Measurements from ENCODE around the gene ASTN2.

ASTN2 gene

DNA sequence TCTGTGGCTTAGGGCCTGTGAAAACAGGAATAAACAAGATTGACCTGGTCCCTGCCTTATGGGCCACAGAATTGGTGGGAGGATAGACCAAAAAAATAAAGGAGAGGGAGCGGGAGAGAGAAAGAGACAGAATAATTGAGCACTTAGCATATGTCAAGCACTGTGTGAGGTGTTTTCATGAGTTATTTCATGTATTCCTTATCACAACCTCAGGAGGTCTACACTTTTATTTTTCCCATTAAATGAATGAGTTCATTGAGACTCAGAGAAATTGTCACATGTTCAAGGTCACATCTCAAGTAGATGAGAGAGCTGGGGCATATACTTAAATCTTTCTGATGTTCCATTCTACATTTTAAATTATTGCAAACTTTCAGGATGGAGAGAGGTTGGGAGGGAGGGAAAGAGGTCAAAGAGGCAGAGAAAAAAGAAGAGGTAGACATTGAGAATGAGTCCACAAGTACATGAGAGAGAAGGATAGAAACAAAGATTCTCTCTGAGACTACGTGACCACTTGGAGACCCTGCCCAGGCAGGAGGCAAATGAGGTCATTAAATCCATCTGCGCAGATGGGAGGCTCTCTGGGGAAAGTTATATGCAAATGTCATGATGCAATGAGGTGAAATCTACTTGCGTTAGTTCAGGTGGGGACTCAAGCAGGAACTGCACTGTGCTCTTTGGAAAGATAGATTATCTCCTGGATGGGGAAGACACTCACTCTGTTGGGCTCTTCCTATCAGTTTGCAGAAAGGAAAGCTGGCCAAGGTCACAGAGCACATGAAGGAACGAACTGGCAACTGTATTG lies 1019.8 kb downstream of the ASTN2 start:
- Histone ChIP-seq H3K4me3 (ENCODE audit: low read length) (no peak overlapping the region), H3K9me3 (ENCODE audit: insufficient read depth, low read depth, low read length) (no peaks in the 10 kb centered on the region), H3K27ac (ENCODE audit: low read depth, low read length) (no peak overlapping the region), H3K9ac (ENCODE audit: low read depth, low read length) (no peak overlapping the region), H3K36me3 (ENCODE audit: insufficient read depth, low read length) (peaks cover 8% of the 10 kb centered on the region; the same call in 1 of the 2 replicates), H3K27me3 (ENCODE audit: insufficient read depth, low read length) (no peaks in the 10 kb centered on the region), H3K4me1 (ENCODE audit: insufficient read depth, low read length) (no peaks in the 10 kb centered on the region)
- WGBS = 88% methylated on average over 5 of the region's 5 CpGs

DNA sequence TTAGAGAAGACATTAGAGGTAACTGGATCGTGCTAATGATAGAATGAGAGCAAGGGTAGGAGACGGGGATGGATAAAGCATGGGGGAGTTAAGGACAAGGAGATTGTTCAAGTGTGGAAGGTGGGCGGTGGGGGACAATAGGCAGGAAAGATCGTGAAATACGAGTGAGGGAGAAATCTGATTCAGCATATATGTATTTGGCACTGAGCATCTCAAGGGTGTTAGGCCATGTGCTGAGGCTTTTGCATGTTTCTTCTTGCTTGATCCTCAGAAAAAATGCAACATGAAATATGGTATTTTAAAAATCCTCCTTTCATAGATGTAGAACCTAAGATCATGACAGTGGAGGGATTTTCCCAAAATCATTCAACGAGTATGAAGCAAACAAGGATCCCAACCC lies 1020.8 kb downstream of the ASTN2 start:
- Histone ChIP-seq H3K9me3 (ENCODE audit: insufficient read depth, low read depth, low read length) (no peaks in the 10 kb centered on the region), H3K4me1 (ENCODE audit: insufficient read depth, low read length) (no peaks in the 10 kb centered on the region), H3K9ac (ENCODE audit: low read depth, low read length) (no peak overlapping the region), H3K36me3 (ENCODE audit: insufficient read depth, low read length) (peaks cover 8% of the 10 kb centered on the region; the same call in 1 of the 2 replicates), H3K27ac (ENCODE audit: low read depth, low read length) (no peak overlapping the region), H3K4me3 (ENCODE audit: low read length) (no peak overlapping the region), H3K27me3 (ENCODE audit: insufficient read depth, low read length) (no peaks in the 10 kb centered on the region)
- 96% methylated on average over 6 of the region's 6 CpGs for WGBS

DNA sequence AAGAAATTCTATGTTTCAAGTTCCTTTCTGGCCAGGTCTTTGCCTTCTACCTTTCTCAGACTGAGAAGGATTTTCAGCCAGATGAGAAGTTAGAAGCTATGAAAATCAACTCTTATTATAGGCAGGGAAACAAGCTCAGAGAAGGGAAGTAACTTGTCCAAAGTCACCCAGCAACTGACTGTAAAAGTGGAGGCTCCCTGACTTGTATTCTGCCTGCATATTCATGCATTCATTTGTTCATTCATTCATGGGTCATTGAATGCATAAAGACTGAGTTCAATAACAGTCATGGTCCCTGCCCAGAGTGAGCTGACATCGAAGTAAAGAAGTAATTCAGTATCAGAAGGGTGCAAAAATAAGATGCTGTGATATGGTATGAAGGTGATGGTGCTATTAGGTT lies 1021.7 kb downstream of the ASTN2 start:
- Histone ChIP-seq H3K4me3 (ENCODE audit: low read length) (no peak overlapping the region), H3K4me1 (ENCODE audit: insufficient read depth, low read length) (no peaks in the 10 kb centered on the region), H3K27me3 (ENCODE audit: insufficient read depth, low read length) (no peaks in the 10 kb centered on the region), H3K9ac (ENCODE audit: low read depth, low read length) (no peak overlapping the region), H3K9me3 (ENCODE audit: insufficient read depth, low read depth, low read length) (no peaks in the 10 kb centered on the region), H3K27ac (ENCODE audit: low read depth, low read length) (no peak overlapping the region), H3K36me3 (ENCODE audit: insufficient read depth, low read length) (peaks cover 8% of the 10 kb centered on the region; the same call in 1 of the 2 replicates)
- 92% methylated on average over 1 of the region's 1 CpG for WGBS

DNA sequence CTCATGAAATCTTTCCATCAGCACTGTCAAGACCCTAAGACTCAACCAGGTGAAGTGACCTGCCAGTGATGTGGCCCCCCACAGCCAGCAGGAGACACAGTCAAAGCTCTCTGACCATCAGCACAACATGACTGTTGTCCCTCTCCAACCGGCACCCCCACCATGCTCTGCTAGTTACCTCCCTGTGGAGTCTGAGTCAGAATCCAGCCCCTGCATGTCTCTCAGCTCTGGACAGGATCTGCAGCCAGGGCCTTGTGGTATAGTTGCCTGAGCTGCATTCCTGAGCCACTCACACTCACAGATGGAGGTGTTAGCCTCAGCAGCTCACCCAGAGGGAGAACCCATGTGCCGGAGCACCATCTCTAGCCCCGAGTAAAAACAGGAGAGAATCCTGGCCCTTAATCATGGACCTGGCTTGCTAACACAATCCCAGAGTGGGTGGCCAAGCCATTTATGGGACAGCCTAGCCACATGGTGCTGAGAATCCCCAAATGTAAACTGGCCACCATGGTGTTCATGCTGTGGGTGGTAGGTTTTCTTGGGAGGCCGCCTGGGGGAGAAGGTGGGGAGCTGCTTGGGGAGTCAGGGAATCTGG lies 1023.5 kb downstream of the ASTN2 start:
- Histone ChIP-seq H3K27me3 (ENCODE audit: insufficient read depth, low read length) (no peaks in the 10 kb centered on the region), H3K36me3 (ENCODE audit: insufficient read depth, low read length) (no peaks in the 10 kb centered on the region; the same call in 1 of the 2 replicates), H3K27ac (ENCODE audit: low read depth, low read length) (no peak overlapping the region), H3K9me3 (ENCODE audit: insufficient read depth, low read depth, low read length) (no peaks in the 10 kb centered on the region), H3K4me3 (ENCODE audit: low read length) (no peak overlapping the region), H3K9ac (ENCODE audit: low read depth, low read length) (no peak overlapping the region), H3K4me1 (ENCODE audit: insufficient read depth, low read length) (no peaks in the 10 kb centered on the region)
- WGBS = 88% methylated on average over 4 of the region's 4 CpGs

DNA sequence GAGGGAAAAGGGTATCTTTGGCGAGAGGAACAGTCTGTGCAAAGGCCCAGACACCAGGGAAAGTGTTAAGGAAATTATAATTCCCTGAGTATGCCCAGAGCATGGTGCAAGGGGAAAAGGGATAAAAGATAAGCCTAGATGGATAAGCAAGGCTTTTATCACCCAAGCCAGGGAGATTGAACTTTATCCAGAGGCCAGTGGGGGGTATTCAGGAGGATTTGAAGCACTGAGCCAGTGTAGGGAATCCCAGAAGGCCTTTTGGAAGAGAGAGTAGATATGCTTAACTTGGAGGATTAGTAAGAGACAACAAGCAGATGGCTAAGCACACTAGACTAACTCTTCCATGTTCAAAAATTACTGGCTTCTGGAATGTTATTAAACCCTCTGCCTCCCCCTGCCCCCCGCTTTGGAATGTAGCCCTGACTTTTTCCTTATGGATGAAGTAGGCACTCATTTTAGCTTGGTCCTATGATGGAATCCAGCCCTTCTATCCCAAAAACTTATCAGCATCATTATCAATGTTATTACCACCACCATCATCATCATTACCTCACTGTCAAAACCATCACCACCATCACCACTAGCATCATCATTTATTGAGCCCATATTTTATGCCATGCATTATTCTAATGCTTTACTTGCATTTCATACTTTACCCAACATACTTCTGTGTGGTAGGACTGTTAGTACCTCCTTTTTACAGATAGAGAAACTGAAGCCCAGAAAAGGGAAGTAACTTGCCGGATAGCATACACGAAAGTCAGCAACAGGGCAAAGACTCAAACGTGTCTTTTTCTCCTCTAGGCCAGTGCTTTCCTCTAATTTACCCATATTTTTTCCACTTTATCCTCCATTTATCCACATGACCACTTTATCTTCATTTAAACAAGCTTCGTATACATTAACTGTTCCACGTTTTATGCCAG lies 1024.3 kb downstream of the ASTN2 start:
- H3K36me3 ChIP-seq (ENCODE audit: insufficient read depth, low read length) = no peaks in the 10 kb centered on the region; the same call in 1 of the 2 replicates
- no peak overlapping the region for H3K4me3 ChIP-seq (ENCODE audit: low read length)
- H3K27ac ChIP-seq (ENCODE audit: low read depth, low read length) = no peak overlapping the region
- H3K4me1 ChIP-seq (ENCODE audit: insufficient read depth, low read length) = no peaks in the 10 kb centered on the region
- H3K9ac ChIP-seq (ENCODE audit: low read depth, low read length) = no peak overlapping the region
- no peaks in the 10 kb centered on the region for H3K9me3 ChIP-seq (ENCODE audit: insufficient read depth, low read depth, low read length)
- H3K27me3 ChIP-seq (ENCODE audit: insufficient read depth, low read length) = no peaks in the 10 kb centered on the region
- 92% methylated on average over 7 of the region's 7 CpGs for WGBS

DNA sequence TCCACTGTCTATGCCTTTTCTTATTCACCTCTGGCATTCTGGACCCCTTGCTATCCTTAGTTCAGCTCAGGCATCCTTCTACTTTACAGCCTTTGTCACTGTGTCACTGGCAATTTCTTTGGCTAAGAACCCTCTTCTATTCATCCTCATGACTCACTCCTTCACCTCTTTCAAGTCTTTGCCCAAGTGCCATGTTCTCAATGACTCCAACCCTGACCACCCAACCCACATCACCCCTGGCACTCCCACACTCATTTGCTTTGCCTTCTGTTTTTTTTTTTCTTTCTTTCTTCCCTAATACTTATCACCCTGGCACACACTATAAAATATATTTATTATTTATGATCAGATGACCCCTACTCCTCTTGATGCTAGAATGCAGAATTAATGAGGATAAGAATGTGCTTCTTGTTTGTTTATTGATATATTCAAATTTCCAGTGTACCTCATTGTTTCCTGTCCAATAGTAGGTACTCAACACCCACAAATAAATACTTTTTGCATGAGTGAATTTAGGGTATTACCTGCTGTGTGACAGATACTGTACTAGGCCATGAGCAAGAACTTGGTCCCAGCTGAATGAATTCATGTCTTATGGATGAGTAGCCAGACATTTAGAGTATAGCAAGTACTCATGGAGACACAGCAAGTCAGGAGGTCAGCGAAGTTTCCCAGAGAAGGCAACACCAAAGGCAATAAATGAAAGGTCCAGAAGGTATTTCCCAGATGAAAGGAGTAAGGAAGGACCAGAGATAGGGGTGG lies 1025.1 kb downstream of the ASTN2 start:
- 94% methylated on average over 1 of the region's 1 CpG for WGBS
- no peaks in the 10 kb centered on the region for H3K27me3 ChIP-seq (ENCODE audit: insufficient read depth, low read length)
- H3K9me3 ChIP-seq (ENCODE audit: insufficient read depth, low read depth, low read length) = no peaks in the 10 kb centered on the region
- no peaks in the 10 kb centered on the region; the same call in 1 of the 2 replicates for H3K36me3 ChIP-seq (ENCODE audit: insufficient read depth, low read length)
- H3K9ac ChIP-seq (ENCODE audit: low read depth, low read length) = no peak overlapping the region
- H3K27ac ChIP-seq (ENCODE audit: low read depth, low read length) = no peak overlapping the region
- no peaks in the 10 kb centered on the region for H3K4me1 ChIP-seq (ENCODE audit: insufficient read depth, low read length)
- H3K4me3 ChIP-seq (ENCODE audit: low read length) = no peak overlapping the region

DNA sequence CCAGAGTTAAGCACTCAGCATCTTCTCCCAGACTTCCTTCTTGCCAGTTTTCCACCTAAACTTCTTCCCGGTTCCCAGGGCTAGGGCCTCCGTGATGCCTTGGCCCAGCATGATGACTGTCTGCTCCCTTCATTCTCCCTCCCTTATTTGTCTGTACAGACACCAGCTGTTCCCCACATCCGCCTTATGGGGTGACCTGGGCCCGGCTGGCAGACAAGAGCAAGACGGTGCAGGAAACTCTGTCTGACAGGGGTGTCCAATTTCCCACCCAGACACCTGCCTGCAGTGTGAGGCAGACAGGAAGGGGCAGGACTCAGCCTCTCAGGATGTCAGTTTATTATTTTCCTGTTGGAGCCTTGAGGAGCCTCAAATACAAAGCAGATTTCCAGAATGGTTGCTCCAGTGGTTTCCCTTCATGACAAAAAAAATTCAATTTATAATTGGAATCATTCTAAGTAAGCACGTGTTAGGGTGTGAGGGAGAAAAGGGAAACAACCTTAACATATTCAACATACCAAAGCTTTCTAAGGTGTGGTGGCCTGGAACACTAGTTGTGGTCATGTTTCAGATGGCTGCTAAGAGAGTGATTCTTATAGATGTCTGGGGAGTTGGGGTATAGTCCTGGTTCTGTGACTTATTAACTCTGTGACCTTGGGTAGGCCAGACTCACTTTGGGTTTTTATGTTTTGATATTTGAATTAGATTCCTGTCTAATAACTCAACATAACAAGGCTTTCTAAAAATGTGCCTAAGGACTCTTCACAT lies 1026.7 kb downstream of the ASTN2 start:
- no peaks in the 10 kb centered on the region; the same call in 1 of the 2 replicates for H3K36me3 ChIP-seq (ENCODE audit: insufficient read depth, low read length)
- H3K4me1 ChIP-seq (ENCODE audit: insufficient read depth, low read length) = no peaks in the 10 kb centered on the region
- H3K4me3 ChIP-seq (ENCODE audit: low read length) = no peak overlapping the region
- WGBS = 91% methylated on average over 5 of the region's 6 CpGs
- no peaks in the 10 kb centered on the region for H3K27me3 ChIP-seq (ENCODE audit: insufficient read depth, low read length)
- no peak overlapping the region for H3K9ac ChIP-seq (ENCODE audit: low read depth, low read length)
- H3K9me3 ChIP-seq (ENCODE audit: insufficient read depth, low read depth, low read length) = no peaks in the 10 kb centered on the region
- H3K27ac ChIP-seq (ENCODE audit: low read depth, low read length) = no peak overlapping the region

DNA sequence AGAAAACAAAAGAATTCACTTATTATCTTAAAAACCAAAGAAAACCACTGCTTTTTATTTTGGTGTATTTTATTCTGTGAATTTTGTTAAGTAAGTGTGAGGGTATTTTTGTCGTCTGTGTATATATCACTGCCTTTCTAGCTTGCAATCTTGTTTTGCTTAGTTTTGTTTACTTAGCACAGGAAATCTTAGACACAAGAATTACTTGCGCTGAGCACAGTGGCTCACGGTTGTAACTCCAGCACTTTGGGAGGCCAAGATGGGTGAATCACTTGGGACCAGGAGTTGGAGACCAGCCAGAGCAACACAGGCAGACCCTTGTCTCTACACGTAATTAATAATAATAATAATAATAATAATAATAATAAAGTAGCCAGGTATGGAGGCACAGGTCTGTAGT lies 1030.9 kb downstream of the ASTN2 start:
- no peaks in the 10 kb centered on the region for H3K4me1 ChIP-seq (ENCODE audit: insufficient read depth, low read length)

DNA sequence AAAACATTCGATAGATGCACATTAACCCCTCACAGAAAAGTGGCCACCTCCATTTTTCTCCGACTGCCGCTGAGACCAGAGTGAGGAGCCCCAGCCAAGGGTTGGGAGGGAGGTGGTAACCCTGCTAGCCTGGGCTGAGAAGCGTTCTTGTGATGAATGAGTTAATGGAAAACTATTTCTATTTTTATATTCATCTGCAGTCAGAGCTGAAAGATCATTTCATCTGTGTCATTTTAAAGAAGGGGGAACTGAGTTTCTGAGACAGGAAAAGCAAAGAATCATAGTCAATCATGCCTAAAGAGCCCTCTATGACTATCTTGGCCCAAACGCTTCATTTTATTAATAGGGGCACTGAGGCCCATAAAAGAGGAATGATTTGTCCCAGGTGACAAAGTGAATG lies 1031.7 kb downstream of the ASTN2 start:
- H3K9ac ChIP-seq (ENCODE audit: low read depth, low read length) = no peak overlapping the region
- no peak overlapping the region for H3K27ac ChIP-seq (ENCODE audit: low read depth, low read length)
- H3K27me3 ChIP-seq (ENCODE audit: insufficient read depth, low read length) = no peaks in the 10 kb centered on the region
- no peaks in the 10 kb centered on the region for H3K4me1 ChIP-seq (ENCODE audit: insufficient read depth, low read length)
- no peaks in the 10 kb centered on the region for H3K9me3 ChIP-seq (ENCODE audit: insufficient read depth, low read depth, low read length)
- H3K36me3 ChIP-seq (ENCODE audit: insufficient read depth, low read length) = no peaks in the 10 kb centered on the region; the same call in 1 of the 2 replicates
- 100% methylated on average over 3 of the region's 5 CpGs for WGBS
- H3K4me3 ChIP-seq (ENCODE audit: low read length) = no peak overlapping the region

More for the DNA sequence above, 1030.9 kb downstream of the ASTN2 start:
- H3K36me3 ChIP-seq (ENCODE audit: insufficient read depth, low read length) = no peaks in the 10 kb centered on the region; the same call in 1 of the 2 replicates
- 93% methylated on average over 3 of the region's 4 CpGs for WGBS
- H3K27ac ChIP-seq (ENCODE audit: low read depth, low read length) = no peak overlapping the region
- no peaks in the 10 kb centered on the region for H3K9me3 ChIP-seq (ENCODE audit: insufficient read depth, low read depth, low read length)
- H3K27me3 ChIP-seq (ENCODE audit: insufficient read depth, low read length) = no peaks in the 10 kb centered on the region
- H3K4me3 ChIP-seq (ENCODE audit: low read length) = no peak overlapping the region
- H3K9ac ChIP-seq (ENCODE audit: low read depth, low read length) = no peak overlapping the region

DNA sequence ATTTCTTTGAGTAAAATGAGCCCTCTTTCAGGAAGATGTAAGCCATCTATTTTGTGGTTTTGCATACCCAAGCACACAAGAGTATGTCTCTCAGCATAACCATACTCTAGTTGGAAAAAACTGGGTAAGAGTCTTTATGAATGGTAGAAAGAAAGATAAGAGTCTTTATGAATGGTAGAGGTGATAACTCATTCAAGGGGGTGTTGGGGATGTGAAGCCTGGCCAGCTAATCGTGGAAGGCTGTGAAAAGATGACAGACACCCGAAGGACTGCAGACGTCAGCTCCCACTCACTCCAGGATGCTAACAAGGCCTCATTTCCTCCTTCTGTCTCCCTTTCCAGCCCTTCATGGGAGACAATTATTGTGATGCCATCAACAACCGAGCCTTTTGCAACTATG lies 1032.8 kb downstream of the ASTN2 start:
- Histone ChIP-seq H3K27ac (ENCODE audit: low read depth, low read length) (no peak overlapping the region), H3K36me3 (ENCODE audit: insufficient read depth, low read length) (no peaks in the 10 kb centered on the region; the same call in 1 of the 2 replicates)

More for the DNA sequence above, 1032.8 kb downstream of the ASTN2 start:
- no peak overlapping the region for H3K4me3 ChIP-seq (ENCODE audit: low read length)
- H3K9me3 ChIP-seq (ENCODE audit: insufficient read depth, low read depth, low read length) = no peaks in the 10 kb centered on the region
- H3K27me3 ChIP-seq (ENCODE audit: insufficient read depth, low read length) = no peaks in the 10 kb centered on the region
- H3K9ac ChIP-seq (ENCODE audit: low read depth, low read length) = no peak overlapping the region
- H3K4me1 ChIP-seq (ENCODE audit: insufficient read depth, low read length) = no peaks in the 10 kb centered on the region
- WGBS = 93% methylated on average over 4 of the region's 4 CpGs

All from HUES64 (cell line).